ENCODE data around the gene ROS1. TPM values are rescaled to one million over a fixed set of nuclear protein-coding genes. Genes with fewer than 3 reads are reported as not detected.
A peak's percentile ranks its signal among the peaks of the same experiment; 100 is the strongest.

Gene ROS1
- total RNA-seq, 2 experiments from 2014 or later: not detected

- Mint-ChIP-seq H3K27ac (no peak overlapping the region), H3K36me3 (no peaks in the 10 kb centered on the region), H3K27me3 (peaks cover 63% of the 10 kb centered on the region), H3K4me3 (no peak overlapping the region), H3K9me3 (no peaks in the 10 kb centered on the region), H3K4me1 (peaks cover 7% of the 10 kb centered on the region)
- DNase-seq: no peak
These were observed 148.9 kb downstream of the ROS1 start for GRCh38 chr6:117276778-117277316.

GRCh38 chr6:117275711-117276110 is 150.0 kb downstream of the ROS1 start:
- Mint-ChIP-seq H3K36me3 (no peaks in the 10 kb centered on the region), H3K27me3 (peaks cover 72% of the 10 kb centered on the region), H3K4me1 (peaks cover 8% of the 10 kb centered on the region), H3K27ac (no peak overlapping the region), H3K4me3 (no peak overlapping the region), H3K9me3 (no peaks in the 10 kb centered on the region)
- no peak for DNase-seq

- peaks cover 71% of the 10 kb centered on the region for H3K27me3 Mint-ChIP-seq
- no peak for DNase-seq
- H3K36me3 Mint-ChIP-seq: no peaks in the 10 kb centered on the region
- H3K4me1 Mint-ChIP-seq: peaks cover 8% of the 10 kb centered on the region
- no peaks in the 10 kb centered on the region for H3K9me3 Mint-ChIP-seq
- no peak overlapping the region for H3K4me3 Mint-ChIP-seq
- no peak overlapping the region for H3K27ac Mint-ChIP-seq
These were observed 150.5 kb downstream of the ROS1 start for GRCh38 chr6:117275205-117275604.

GRCh38 chr6:117272891-117273290 is 152.9 kb downstream of the ROS1 start:
- Mint-ChIP-seq H3K4me1 (peaks cover 11% of the 10 kb centered on the region), H3K36me3 (no peaks in the 10 kb centered on the region), H3K27ac (no peak overlapping the region), H3K9me3 (no peaks in the 10 kb centered on the region), H3K4me3 (no peak overlapping the region), H3K27me3 (peaks cover 88% of the 10 kb centered on the region)
- DNase-seq: no peak

GRCh38 chr6:117272032-117272866 is 153.5 kb downstream of the ROS1 start:
- Mint-ChIP-seq H3K4me1 (peaks cover 11% of the 10 kb centered on the region), H3K36me3 (no peaks in the 10 kb centered on the region), H3K27me3 (peaks cover 94% of the 10 kb centered on the region), H3K4me3 (no peak overlapping the region), H3K9me3 (no peaks in the 10 kb centered on the region), H3K27ac (no peak overlapping the region)
- DNase-seq: no peak

- Mint-ChIP-seq H3K27me3 (peaks cover 97% of the 10 kb centered on the region), H3K36me3 (no peaks in the 10 kb centered on the region), H3K9me3 (no peaks in the 10 kb centered on the region), H3K4me1 (peaks cover 14% of the 10 kb centered on the region), H3K4me3 (no peak overlapping the region), H3K27ac (no peak overlapping the region)
- DNase-seq: no peak
These were observed 154.8 kb downstream of the ROS1 start for GRCh38 chr6:117270843-117271507.

- no peak for DNase-seq
- Mint-ChIP-seq H3K4me1 (peaks cover 14% of the 10 kb centered on the region), H3K36me3 (no peaks in the 10 kb centered on the region), H3K9me3 (no peaks in the 10 kb centered on the region), H3K27ac (no peak overlapping the region), H3K4me3 (peak overlapping the region; percentile 10), H3K27me3 (peaks cover 97% of the 10 kb centered on the region)
These were observed 155.5 kb downstream of the ROS1 start for GRCh38 chr6:117270055-117270842.

GRCh38 chr6:117269638-117270054 is 156.1 kb downstream of the ROS1 start:
- H3K36me3 Mint-ChIP-seq: no peaks in the 10 kb centered on the region

GRCh38 chr6:117268924-117269323 is 156.8 kb downstream of the ROS1 start:
- Mint-ChIP-seq H3K27me3 (peaks cover 98% of the 10 kb centered on the region), H3K4me3 (no peak overlapping the region), H3K9me3 (no peaks in the 10 kb centered on the region), H3K27ac (no peak overlapping the region), H3K36me3 (no peaks in the 10 kb centered on the region), H3K4me1 (peaks cover 22% of the 10 kb centered on the region)
- no peak for DNase-seq

More at GRCh38 chr6:117269638-117270054, 156.1 kb downstream of the ROS1 start:
- peaks cover 97% of the 10 kb centered on the region for H3K27me3 Mint-ChIP-seq
- no peak overlapping the region for H3K27ac Mint-ChIP-seq
- H3K4me1 Mint-ChIP-seq: peaks cover 20% of the 10 kb centered on the region
- no peaks in the 10 kb centered on the region for H3K9me3 Mint-ChIP-seq
- peak overlapping the region; percentile 10 for H3K4me3 Mint-ChIP-seq
- DNase-seq: no peak

- no peaks in the 10 kb centered on the region for H3K36me3 Mint-ChIP-seq
- no peaks in the 10 kb centered on the region for H3K9me3 Mint-ChIP-seq
- H3K4me1 Mint-ChIP-seq: peaks cover 22% of the 10 kb centered on the region
- H3K4me3 Mint-ChIP-seq: no peak overlapping the region
- no peak overlapping the region for H3K27ac Mint-ChIP-seq
- DNase-seq: no peak
- peaks cover 98% of the 10 kb centered on the region for H3K27me3 Mint-ChIP-seq
These were observed 157.8 kb downstream of the ROS1 start for GRCh38 chr6:117267766-117268534.

GRCh38 chr6:117267054-117267347 is 158.7 kb downstream of the ROS1 start:
- Mint-ChIP-seq H3K36me3 (no peaks in the 10 kb centered on the region), H3K27me3 (peaks cover 98% of the 10 kb centered on the region), H3K4me1 (peaks cover 16% of the 10 kb centered on the region), H3K27ac (no peak overlapping the region), H3K4me3 (no peak overlapping the region), H3K9me3 (no peaks in the 10 kb centered on the region)
- DNase-seq: no peak

GRCh38 chr6:117266257-117267053 is 159.3 kb downstream of the ROS1 start:
- no peak for DNase-seq
- Mint-ChIP-seq H3K4me3 (peak overlapping the region; percentile 7), H3K9me3 (no peaks in the 10 kb centered on the region), H3K27ac (no peak overlapping the region), H3K36me3 (no peaks in the 10 kb centered on the region), H3K27me3 (peaks cover 98% of the 10 kb centered on the region), H3K4me1 (peaks cover 15% of the 10 kb centered on the region)

GRCh38 chr6:117265410-117266256 is 160.1 kb downstream of the ROS1 start, which contains the start of gene VGLL2:
Gene VGLL2 (plus strand): TSS chr6:117265558. CDS start chr6:117265764, 206 bp downstream.
- peak; percentile 14 for DNase-seq

More at GRCh38 chr6:117265410-117266256, 160.1 kb downstream of the ROS1 start, which contains the start of gene VGLL2:
- Mint-ChIP-seq H3K4me3 (peak within 1 kb of the TSS; percentile 60), H3K4me1 (peaks cover 14% of the 10 kb centered on the region), H3K27ac (no peak within 1 kb of the TSS), H3K36me3 (no peaks in the 10 kb centered on the region), H3K9me3 (no peaks in the 10 kb centered on the region), H3K27me3 (peaks cover 100% of the 10 kb centered on the region)
